GM10266 (cell line): ENCODE data around the gene PRND.

Experiments
- DNase-seq: peaks from one replicate; pipeline ENCODE4 v3.0.0; 2012; ENCODE audit errors: extremely low spot score
- TF ChIP-seq, protein P1 (sequence below): IDR thresholded peaks from 2 replicates; pipeline ENCODE4 v1.5.1; 2012; ENCODE audit warnings: mild to moderate bottlenecking, low read depth; ENCODE audit not compliant: control insufficient read depth, insufficient read depth; ENCODE audit errors: missing control alignments

Gene PRND

DNA sequence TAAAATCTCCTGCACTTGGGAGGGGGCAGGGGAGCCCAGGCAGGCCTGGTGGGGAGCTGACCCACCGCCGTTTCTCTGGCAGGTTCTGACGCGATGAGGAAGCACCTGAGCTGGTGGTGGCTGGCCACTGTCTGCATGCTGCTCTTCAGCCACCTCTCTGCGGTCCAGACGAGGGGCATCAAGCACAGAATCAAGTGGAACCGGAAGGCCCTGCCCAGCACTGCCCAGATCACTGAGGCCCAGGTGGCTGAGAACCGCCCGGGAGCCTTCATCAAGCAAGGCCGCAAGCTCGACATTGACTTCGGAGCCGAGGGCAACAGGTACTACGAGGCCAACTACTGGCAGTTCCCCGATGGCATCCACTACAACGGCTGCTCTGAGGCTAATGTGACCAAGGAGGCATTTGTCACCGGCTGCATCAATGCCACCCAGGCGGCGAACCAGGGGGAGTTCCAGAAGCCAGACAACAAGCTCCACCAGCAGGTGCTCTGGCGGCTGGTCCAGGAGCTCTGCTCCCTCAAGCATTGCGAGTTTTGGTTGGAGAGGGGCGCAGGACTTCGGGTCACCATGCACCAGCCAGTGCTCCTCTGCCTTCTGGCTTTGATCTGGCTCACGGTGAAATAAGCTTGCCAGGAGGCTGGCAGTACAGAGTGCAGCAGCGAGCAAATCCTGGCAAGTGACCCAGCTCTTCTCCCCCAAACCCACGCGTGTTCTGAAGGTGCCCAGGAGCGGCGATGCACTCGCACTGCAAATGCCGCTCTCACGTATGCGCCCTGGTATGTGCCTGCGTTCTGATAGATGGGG lies 3.0 kb downstream of the PRND start:
- TF ChIP-seq, protein P1, sequence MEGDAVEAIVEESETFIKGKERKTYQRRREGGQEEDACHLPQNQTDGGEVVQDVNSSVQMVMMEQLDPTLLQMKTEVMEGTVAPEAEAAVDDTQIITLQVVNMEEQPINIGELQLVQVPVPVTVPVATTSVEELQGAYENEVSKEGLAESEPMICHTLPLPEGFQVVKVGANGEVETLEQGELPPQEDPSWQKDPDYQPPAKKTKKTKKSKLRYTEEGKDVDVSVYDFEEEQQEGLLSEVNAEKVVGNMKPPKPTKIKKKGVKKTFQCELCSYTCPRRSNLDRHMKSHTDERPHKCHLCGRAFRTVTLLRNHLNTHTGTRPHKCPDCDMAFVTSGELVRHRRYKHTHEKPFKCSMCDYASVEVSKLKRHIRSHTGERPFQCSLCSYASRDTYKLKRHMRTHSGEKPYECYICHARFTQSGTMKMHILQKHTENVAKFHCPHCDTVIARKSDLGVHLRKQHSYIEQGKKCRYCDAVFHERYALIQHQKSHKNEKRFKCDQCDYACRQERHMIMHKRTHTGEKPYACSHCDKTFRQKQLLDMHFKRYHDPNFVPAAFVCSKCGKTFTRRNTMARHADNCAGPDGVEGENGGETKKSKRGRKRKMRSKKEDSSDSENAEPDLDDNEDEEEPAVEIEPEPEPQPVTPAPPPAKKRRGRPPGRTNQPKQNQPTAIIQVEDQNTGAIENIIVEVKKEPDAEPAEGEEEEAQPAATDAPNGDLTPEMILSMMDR = no peak

DNA sequence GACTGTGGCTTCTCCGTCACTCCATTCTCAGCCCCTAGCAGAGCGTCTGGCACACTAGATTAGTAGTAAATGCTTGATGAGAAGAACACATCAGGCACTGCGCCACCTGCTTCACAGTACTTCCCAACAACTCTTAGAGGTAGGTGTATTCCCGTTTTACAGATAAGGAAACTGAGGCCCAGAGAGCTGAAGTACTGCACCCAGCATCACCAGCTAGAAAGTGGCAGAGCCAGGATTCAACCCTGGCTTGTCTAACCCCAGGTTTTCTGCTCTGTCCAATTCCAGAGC lies 3.5 kb downstream of the PRND start:
- DNase-seq = no peak
- TF ChIP-seq, protein P1 = no peak

More for the DNA sequence above, 3.0 kb downstream of the PRND start:
- no peak for DNase-seq

DNA sequence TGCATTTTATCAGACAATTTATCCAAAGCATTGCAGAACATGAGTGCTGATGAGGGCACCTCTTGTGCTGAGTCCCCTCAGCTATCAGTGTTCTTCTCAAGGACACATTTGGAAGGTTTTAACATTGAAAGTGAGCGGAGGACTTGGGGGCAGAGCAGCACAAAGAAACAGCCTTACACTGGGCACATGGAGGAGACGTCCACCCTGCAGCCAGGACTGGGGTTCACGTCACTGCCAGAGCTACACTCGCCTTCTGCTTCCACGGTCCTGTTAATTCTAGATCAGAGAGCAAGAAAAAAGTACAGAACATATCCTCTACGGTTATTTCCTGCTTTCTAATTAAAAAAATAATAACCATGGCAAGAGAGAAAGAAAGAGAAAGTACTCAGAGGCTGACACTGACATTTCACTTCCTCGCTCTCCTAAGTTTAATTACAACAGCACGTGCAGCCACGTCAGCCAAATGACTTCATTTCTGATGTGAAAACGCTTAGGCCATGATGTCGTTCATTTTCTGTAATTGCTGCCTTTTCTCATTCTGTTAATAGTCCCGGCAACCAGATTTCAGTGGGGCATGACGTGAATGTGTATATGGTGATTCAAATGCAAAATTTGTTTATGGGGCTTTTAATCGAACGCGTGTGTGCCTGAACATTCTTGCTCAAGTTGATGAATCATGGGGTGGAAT lies 5.1 kb downstream of the PRND start:
- DNase-seq = peak; percentile 39
- TF ChIP-seq, protein P1 = no peak

DNA sequence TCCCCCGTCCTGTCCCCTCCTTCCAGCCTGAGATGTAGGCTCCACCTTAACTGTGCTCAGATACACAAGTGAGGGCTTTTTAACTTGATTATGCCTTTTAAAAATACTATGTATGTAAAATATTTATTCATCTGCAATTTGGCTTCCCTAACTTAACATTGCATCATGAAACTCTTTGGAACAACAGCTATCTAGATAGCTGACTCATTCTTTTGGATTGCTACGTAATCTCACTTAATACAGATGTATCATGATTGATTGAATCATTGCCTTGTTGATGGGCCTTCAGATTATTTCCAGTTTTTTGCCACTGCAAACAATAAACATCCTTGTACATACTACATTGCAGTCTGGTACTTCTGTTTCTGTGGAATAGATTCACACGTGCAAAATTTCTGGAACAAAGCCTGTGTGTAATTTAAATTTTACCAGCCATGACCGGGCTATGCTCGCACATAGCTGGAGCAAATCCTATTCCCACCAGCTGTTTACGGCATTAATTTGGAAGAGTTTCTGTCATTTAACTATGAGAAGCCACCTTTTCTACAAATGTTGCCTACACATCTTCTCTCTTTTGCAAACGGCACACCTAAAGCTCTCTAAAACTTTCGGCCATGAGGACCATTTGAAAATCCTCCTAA lies 6.5 kb downstream of the PRND start:
- DNase-seq = no peak
- TF ChIP-seq, protein P1 = no peak

DNA sequence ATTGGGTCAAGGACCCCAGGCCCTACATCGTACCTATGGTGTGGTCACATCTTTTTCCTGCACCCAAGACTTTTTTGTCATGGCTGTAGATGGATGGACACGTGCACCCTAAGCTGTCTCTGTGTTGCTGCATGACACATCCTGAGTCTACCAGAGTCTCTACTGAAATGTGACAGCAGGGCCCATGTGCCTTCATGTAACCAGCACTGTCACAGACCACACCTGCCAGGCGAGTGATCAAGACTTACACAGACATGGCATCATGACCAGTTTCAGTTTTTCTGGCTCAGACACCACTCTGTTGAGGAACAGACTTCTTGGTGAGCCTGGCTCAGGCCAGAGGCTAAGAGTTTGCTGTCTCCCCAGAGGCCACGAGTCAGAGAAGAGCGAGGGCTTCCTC lies 7.6 kb downstream of the PRND start:
- no peak for DNase-seq
- TF ChIP-seq, protein P1 = no peak

DNA sequence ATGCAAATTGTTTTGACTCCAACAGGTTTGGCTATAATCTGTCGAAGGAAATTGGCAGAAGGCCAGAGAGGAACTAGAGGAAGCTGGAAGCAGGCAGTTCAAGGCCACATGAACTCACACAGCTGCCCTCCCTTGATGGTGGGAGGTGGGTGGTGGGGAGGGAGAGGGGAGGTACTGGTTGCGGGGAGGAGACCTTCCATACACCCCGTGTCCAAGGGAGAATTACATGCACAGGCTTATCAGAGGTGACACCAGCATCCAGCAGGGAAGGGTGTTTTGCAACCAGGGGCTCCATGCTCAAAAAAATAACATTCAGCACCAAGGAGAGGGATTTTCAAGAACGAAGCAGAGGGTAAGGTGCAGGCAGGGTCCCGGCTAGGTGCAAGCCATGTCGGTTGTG lies 9.1 kb downstream of the PRND start:
- DNase-seq = no peak
- TF ChIP-seq, protein P1 = no peak

DNA sequence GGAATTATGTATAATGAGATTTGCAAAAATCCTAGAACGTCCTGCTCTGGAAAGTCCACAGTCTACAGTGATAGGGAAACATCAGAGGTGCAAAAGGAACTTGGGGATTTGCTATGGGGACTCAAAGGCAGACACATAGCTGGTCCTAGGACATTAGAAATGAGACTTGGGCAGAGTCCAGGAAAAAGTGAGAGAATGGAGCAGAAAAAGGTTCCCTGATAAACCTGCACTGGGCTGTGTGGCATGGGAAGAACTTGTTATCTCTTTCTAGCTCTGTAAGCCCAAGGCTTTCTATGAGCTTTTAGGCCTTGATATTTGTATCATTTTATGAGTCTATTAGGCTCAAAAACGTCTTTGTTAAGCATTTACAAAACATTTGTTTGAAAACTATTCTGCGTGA lies 15.2 kb downstream of the PRND start:
- DNase-seq = no peak
- TF ChIP-seq, protein P1 = no peak
